Measurements from ENCODE around the gene VCX2. TPM values are rescaled to one million over a fixed set of nuclear protein-coding genes. Genes with fewer than 3 reads are reported as not detected.
"Not testable (repeated sequence)": the region's sequence is repeated elsewhere in the genome, so short reads cannot be mapped to it uniquely, and the experiment has no call there.

The VCX2 gene
- not detected for total RNA-seq

GRCh38 chrX:8171169-8171568 lies at the start of gene VCX2:
Gene VCX2 (minus strand): TSS chrX:8171267. CDS start chrX:8170643, 624 bp downstream.
- DNase-seq (ENCODE audit: low read depth in 2 of 3, low spot score in 2 of 3), result not testable (repeated sequence)

- DNase-seq (ENCODE audit: low read depth in 2 of 3, low spot score in 2 of 3), result no peak
Observed at GRCh38 chrX:8204943-8205342, 33.9 kb upstream of the VCX2 start.

- DNase-seq (ENCODE audit: low read depth in 2 of 3, low spot score in 2 of 3), result no peak
Observed at GRCh38 chrX:8204169-8204935, 33.3 kb upstream of the VCX2 start.

GRCh38 chrX:8201896-8202331 lies 30.8 kb upstream of the VCX2 start:
- no peak for DNase-seq (ENCODE audit: low read depth in 2 of 3, low spot score in 2 of 3)

GRCh38 chrX:8196776-8197175 lies 25.7 kb upstream of the VCX2 start:
- DNase-seq (ENCODE audit: low read depth in 2 of 3, low spot score in 2 of 3), result no peak

- no peak for DNase-seq (ENCODE audit: low read depth in 2 of 3, low spot score in 2 of 3)
Observed at GRCh38 chrX:8194216-8194615, 23.1 kb upstream of the VCX2 start.

GRCh38 chrX:8192276-8192675 lies 21.2 kb upstream of the VCX2 start:
- no peak for DNase-seq (ENCODE audit: low read depth in 2 of 3, low spot score in 2 of 3)

GRCh38 chrX:8191022-8191421 lies 20.0 kb upstream of the VCX2 start:
- no peak for DNase-seq (ENCODE audit: low read depth in 2 of 3, low spot score in 2 of 3)

GRCh38 chrX:8190341-8190830 lies 19.3 kb upstream of the VCX2 start:
- no peak for DNase-seq (ENCODE audit: low read depth in 2 of 3, low spot score in 2 of 3)

- DNase-seq (ENCODE audit: low read depth in 2 of 3, low spot score in 2 of 3), result no peak
Observed at GRCh38 chrX:8189096-8189830, 18.2 kb upstream of the VCX2 start.

GRCh38 chrX:8183346-8183745 lies 12.3 kb upstream of the VCX2 start:
- DNase-seq (ENCODE audit: low read depth in 2 of 3, low spot score in 2 of 3), result no peak

GRCh38 chrX:8179656-8180055 lies 8.6 kb upstream of the VCX2 start:
- no peak for DNase-seq (ENCODE audit: low read depth in 2 of 3, low spot score in 2 of 3)

GRCh38 chrX:8154011-8154410 lies 17.1 kb downstream of the VCX2 start:
- not testable (repeated sequence) for DNase-seq (ENCODE audit: low read depth in 2 of 3, low spot score in 2 of 3)

GRCh38 chrX:8147226-8147625 lies 23.8 kb downstream of the VCX2 start:
- no peak for DNase-seq (ENCODE audit: low read depth in 2 of 3, low spot score in 2 of 3)

GRCh38 chrX:8144925-8145324 lies 26.1 kb downstream of the VCX2 start:
- no peak for DNase-seq (ENCODE audit: low read depth in 2 of 3, low spot score in 2 of 3)

- no peak for DNase-seq (ENCODE audit: low read depth in 2 of 3, low spot score in 2 of 3)
Observed at GRCh38 chrX:8141896-8142295, 29.2 kb downstream of the VCX2 start.

GRCh38 chrX:8140986-8141744 lies 29.9 kb downstream of the VCX2 start:
- DNase-seq (ENCODE audit: low read depth in 2 of 3, low spot score in 2 of 3), result no peak

- no peak for DNase-seq (ENCODE audit: low read depth in 2 of 3, low spot score in 2 of 3)
Observed at GRCh38 chrX:8139716-8140115, 31.4 kb downstream of the VCX2 start.

- DNase-seq (ENCODE audit: low read depth in 2 of 3, low spot score in 2 of 3), result no peak
Observed at GRCh38 chrX:8138252-8138651, 32.8 kb downstream of the VCX2 start.

GRCh38 chrX:8126648-8127047 lies 44.4 kb downstream of the VCX2 start:
- no peak for DNase-seq (ENCODE audit: low read depth in 2 of 3, low spot score in 2 of 3)

- DNase-seq (ENCODE audit: low read depth in 2 of 3, low spot score in 2 of 3), result no peak
Observed at GRCh38 chrX:8126092-8126491, 45.0 kb downstream of the VCX2 start.
